DMS114 treated with DMSO at 0.1 percent for 48 hours (cell line): Measurements from ENCODE around the gene ICOS.

ENCODE experiments used
- DNase-seq: peaks from one replicate; lab custom pipeline; 2025; ENCODE audit not compliant: unreplicated experiment; lab: John Stamatoyannopoulos, UW

The ICOS gene, protein sequence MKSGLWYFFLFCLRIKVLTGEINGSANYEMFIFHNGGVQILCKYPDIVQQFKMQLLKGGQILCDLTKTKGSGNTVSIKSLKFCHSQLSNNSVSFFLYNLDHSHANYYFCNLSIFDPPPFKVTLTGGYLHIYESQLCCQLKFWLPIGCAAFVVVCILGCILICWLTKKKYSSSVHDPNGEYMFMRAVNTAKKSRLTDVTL

GRCh38 chr2:203936535-203936934 lies at the start of gene ICOS:
Gene ICOS, plus strand, starts transcription at chr2:203936763. Its CDS starts 52 bp downstream, at chr2:203936815.
- DNase-seq = no peak

- DNase-seq = no peak
Observed at GRCh38 chr2:203887677-203888076, 48.9 kb upstream of the ICOS start.

DNA sequence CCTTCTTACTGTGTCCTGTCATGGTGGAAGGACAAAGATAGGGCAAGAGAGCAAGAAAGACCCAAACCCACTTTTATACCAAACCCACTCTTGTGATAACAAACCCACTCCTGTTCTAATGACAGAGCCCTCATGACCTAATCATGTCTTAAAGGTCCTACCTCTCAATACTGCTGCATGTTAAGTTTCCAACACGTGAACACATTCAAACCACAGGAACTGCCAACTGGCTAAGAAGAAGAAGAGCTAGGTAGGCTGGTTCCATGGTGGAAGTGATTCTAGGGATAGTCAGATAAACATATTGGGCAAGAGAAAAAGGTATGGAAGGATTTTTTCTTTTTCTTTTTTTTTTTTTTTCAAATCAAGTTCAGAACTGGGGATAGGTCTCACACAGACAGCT lies 47.0 kb upstream of the ICOS start:
- DNase-seq = no peak

DNA sequence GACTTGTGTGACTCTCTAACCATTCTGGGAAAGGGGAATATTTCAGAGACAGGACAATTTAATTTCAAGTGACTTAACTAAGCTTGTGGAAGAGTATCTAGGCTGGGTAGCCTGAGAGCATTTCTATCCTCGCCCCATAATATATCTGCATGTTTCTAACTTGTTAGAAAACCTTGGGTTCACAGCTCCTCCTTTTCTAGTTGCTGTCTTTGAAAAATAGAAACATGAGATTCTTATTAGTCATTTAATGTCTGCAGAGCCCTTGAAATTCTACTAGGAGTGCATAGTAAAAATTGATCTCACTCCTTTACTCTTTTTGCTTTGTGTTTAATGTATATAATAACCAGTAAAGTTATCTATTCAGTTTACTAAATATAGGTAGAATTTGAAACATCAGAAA lies 46.6 kb upstream of the ICOS start:
- no peak for DNase-seq

DNA sequence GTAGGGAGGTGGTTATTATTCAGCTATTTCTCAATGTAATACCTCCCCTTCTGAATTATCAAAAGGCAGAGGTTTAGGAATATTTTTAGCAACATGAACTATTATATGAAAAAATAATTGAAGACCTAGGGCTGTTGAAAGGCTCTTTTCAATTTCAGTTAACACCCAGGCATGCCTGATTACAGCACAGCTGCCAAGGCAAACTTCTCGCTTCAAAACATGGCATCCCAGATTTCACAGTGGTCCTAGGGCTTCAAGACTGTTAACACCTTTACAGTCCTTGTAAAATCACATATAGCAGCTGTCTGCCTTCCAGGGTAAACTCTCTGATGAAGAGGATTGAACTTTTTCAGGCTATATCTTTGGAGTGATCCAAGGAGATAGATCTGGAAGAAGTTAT lies 45.8 kb upstream of the ICOS start:
- DNase-seq = no peak

DNA sequence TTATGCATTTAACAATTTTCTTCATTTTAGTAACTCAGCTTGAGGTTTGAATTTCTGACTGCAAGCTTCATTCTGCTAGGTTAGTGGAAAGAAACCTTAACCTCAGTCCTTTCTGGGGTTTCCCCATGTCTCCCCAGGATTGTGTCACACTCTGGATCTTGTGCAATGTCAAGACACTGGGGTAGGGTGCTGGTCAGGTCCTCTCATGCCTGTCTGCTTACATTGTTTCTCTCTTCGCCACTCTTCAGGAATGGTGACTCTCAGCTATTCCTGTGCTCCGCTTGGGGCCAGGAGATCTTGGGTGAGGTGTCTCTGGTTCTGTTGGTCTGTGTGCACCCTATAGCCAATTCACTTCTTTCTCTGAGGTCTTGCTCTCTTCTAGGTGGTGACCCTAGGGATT lies 45.1 kb upstream of the ICOS start:
- DNase-seq = no peak

- no peak for DNase-seq
Observed at GRCh38 chr2:203892207-203892606, 44.4 kb upstream of the ICOS start.

- no peak for DNase-seq
Observed at GRCh38 chr2:203893401-203893800, 43.2 kb upstream of the ICOS start.

GRCh38 chr2:203893840-203894239 lies 42.7 kb upstream of the ICOS start:
- DNase-seq = no peak

GRCh38 chr2:203894262-203894661 lies 42.3 kb upstream of the ICOS start:
- no peak for DNase-seq

DNA sequence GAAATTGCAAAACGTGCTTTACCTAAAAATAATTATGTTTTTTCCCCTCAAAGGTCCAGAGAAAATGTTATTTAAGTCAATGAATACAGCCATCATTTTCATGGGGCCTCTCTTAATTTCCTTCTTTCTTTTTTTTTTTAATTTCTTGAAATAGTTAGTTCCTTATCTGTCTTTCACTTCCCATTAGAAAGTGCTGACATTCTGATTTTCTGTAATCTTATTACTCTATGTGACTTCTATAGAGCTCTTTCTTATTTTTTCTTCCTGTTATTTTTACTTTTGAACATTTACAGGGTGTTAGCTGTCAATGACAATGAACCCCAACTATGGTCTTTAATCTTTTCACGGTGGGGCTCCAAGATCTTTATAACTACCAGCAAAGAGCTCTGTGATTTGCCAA lies 39.0 kb upstream of the ICOS start:
- DNase-seq = no peak

DNA sequence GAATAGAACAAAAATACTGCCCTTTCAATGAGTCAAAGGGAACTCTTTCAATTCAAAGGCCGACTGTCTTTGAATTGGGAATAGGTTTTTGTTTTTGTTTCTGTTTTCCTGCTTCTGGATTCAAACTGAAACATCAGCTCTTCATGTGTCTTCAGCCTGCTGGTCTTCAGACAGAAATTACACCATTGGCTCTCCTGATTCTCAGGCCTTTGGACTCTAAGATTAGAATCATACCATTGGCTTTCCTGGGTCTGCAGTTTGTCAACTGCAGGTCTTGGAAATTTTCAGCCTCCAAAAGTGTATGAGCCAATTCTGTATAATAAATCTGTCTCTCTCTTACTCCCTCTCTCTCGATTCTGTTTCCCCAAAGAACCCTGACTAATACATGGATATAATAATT lies 37.9 kb upstream of the ICOS start:
- no peak for DNase-seq

- no peak for DNase-seq
Observed at GRCh38 chr2:203900253-203900652, 36.3 kb upstream of the ICOS start.

GRCh38 chr2:203904022-203904421 lies 32.5 kb upstream of the ICOS start:
- no peak for DNase-seq

DNA sequence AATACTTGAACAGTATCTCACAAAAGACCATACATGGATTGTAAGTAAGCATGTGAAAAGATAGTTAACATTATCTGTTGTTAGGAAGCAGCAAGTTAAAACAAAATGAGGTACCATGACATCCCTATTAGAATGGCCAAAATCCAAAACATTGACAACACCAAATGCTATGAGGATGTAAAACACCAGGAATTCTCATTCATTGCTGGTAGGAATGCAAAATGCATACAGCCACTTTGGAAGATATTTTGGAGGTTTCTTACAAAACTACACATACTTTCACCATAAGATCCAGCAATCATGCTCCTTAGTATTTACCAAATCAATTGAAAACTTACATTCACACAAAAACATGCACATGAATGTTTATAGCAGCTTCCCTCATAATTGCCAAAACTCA lies 30.9 kb upstream of the ICOS start:
- no peak for DNase-seq

- DNase-seq = no peak
Observed at GRCh38 chr2:203908066-203908796, 28.3 kb upstream of the ICOS start.

- no peak for DNase-seq
Observed at GRCh38 chr2:203908797-203909185, 27.8 kb upstream of the ICOS start.

GRCh38 chr2:203909261-203909967 lies 27.1 kb upstream of the ICOS start:
- peak; percentile 45 for DNase-seq

GRCh38 chr2:203909974-203910373 lies 26.6 kb upstream of the ICOS start:
- DNase-seq = no peak

DNA sequence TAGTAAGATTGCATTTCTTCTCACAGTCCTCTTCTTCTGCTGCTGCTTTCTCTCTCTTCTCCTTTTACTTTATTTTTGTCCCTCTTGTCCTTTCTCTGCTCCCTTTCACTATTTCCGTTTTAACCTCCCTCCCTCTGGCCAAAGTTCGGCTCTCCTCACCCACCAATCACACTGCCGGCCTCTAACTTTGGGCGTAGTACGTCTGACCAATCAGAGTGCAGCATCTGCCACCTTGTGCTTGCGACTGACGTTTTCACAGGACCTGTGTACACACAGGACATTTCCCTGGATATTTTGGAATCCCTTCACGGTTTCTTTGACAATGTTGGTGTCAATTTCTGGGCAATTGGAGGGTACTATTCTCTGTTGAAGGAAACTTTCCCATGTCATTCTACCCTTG lies 22.6 kb upstream of the ICOS start:
- DNase-seq = no peak

- no peak for DNase-seq
Observed at GRCh38 chr2:203914546-203915182, 21.9 kb upstream of the ICOS start.

DNA sequence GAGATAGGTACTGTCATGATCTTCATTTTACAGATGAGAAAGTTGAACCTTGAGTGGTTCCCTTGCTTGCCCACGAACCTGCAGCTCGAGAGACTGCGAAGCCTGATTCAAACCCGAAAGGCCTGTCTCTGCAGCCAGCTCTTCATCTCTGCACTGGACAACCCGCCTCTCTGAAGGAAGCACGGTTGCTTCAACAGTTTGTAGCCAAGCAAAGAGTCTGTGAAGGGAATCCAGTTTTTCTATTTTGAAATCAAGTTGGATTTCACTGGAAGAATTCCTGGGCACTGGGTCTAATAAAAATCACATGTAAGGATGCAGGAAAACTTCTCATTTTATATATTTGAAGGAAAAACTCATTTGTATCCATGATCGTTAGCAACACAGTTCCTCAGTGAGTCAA lies 21.3 kb upstream of the ICOS start:
- DNase-seq = no peak
